Measurements from ENCODE around the gene FLYWCH1. TPM values are rescaled to one million over a fixed set of nuclear protein-coding genes. Genes with fewer than 3 reads are reported as not detected.

FLYWCH1 gene
- total and polyA plus RNA-seq, 2 donors (not counting 3 experiments of a cell fraction or from before 2014, with no cell fraction given) = 32.0 to 51.2 TPM

GRCh38 chr16:2971134-2971984 lies 59.6 kb downstream of the FLYWCH1 start:
- FAIRE-seq = no peak
- Histone ChIP-seq H2AFZ (ENCODE audit: low read depth, low read length) (no peak overlapping the region), H3K36me3 (ENCODE audit: control insufficient read depth in 2 of 2, extremely low read depth in 1 of 2, insufficient read depth in 2 of 2, low read length in 2 of 2) (peaks cover 0 to 2% of the 10 kb centered on the region in 2 experiments), H3K4me2 (ENCODE audit: insufficient read depth, low read length) (no peak overlapping the region), H3K27ac (ENCODE audit: insufficient read depth, low read depth, low read length) (no peak overlapping the region), H3K4me1 (ENCODE audit: control insufficient read depth, extremely low read depth, insufficient read depth, low read length) (peaks cover 9% of the 10 kb centered on the region), H3K79me2 (ENCODE audit: control insufficient read depth, insufficient read depth, low read length) (peaks cover 12% of the 10 kb centered on the region), H3K9me1 (replicated peaks; ENCODE audit: control insufficient read depth, extremely low read depth, insufficient read depth, low read length) (no peaks in the 10 kb centered on the region), H3K4me3 (replicated peaks in 1 of 3; ENCODE audit: insufficient read depth in 1 of 3, low read depth in 1 of 3, low read length in 3 of 3) (no peak overlapping the region), H4K20me1 (replicated peaks; ENCODE audit: control insufficient read depth, extremely low read depth, insufficient read depth, low read length) (no peaks in the 10 kb centered on the region), H3K27me3 (ENCODE audit: control insufficient read depth in 2 of 2, insufficient read depth in 2 of 2, low read length in 2 of 2) (peaks cover 3 to 18% of the 10 kb centered on the region in 2 experiments), H3K9me3 (replicated peaks; ENCODE audit: control insufficient read depth, insufficient read depth, low read length) (no peaks in the 10 kb centered on the region), H3K9ac (replicated peaks; ENCODE audit: extremely low read depth, insufficient read depth, low read length) (no peak overlapping the region)
- DNase-seq (ENCODE audit: low read depth, low spot score) = no peak
- no TSS peak for BruUV-seq (replicated peaks)
- dilution Hi-C loops (cut with MboI; ENCODE audit: extremely low pct_ligation_motif_present, low sequenced_read_pairs) = no loop called here
- ChIA-PET CTCF (interaction anchor here (2.4 kb wide), 1 partner anchor 10 kb away, joined by 10 read pairs; the partner anchor contains the start of gene PKMYT1), POLR2A (interaction anchor here (1.1 kb wide), 1 partner anchor 9 kb away, joined by 3 read pairs; the partner anchor contains the start of gene PKMYT1)
- intact Hi-C loops (cut with micrococcal nuclease) = no loop called here
- TF ChIP-seq MAX (IDR thresholded peaks at IDR 0.05; ENCODE audit: insufficient read depth, insufficient read length) = no peak
- TF ChIP-seq POLR2A (IDR thresholded peaks at IDR 0.05; ENCODE audit: low read depth, low read length) = peak; percentile 49
- TF ChIP-seq JUN (IDR thresholded peaks at IDR 0.05; ENCODE audit: borderline replicate concordance, insufficient read depth, insufficient read length, low read depth) = no peak

GRCh38 chr16:2971985-2972784 lies 60.5 kb downstream of the FLYWCH1 start:
- Histone ChIP-seq H3K27ac (ENCODE audit: insufficient read depth, low read depth, low read length) (no peak overlapping the region), H3K4me1 (ENCODE audit: control insufficient read depth, extremely low read depth, insufficient read depth, low read length) (peaks cover 9% of the 10 kb centered on the region), H3K79me2 (ENCODE audit: control insufficient read depth, insufficient read depth, low read length) (peaks cover 12% of the 10 kb centered on the region), H3K9me1 (replicated peaks; ENCODE audit: control insufficient read depth, extremely low read depth, insufficient read depth, low read length) (no peaks in the 10 kb centered on the region), H2AFZ (ENCODE audit: low read depth, low read length) (no peak overlapping the region), H3K27me3 (ENCODE audit: control insufficient read depth in 2 of 2, insufficient read depth in 2 of 2, low read length in 2 of 2) (peaks cover 3 to 10% of the 10 kb centered on the region in 2 experiments), H4K20me1 (replicated peaks; ENCODE audit: control insufficient read depth, extremely low read depth, insufficient read depth, low read length) (no peaks in the 10 kb centered on the region), H3K36me3 (ENCODE audit: control insufficient read depth in 2 of 2, extremely low read depth in 1 of 2, insufficient read depth in 2 of 2, low read length in 2 of 2) (peaks cover 0 to 2% of the 10 kb centered on the region in 2 experiments), H3K4me3 (replicated peaks in 1 of 3; ENCODE audit: insufficient read depth in 1 of 3, low read depth in 1 of 3, low read length in 3 of 3) (no peak overlapping the region), H3K9ac (replicated peaks; ENCODE audit: extremely low read depth, insufficient read depth, low read length) (no peak overlapping the region), H3K4me2 (ENCODE audit: insufficient read depth, low read length) (no peak overlapping the region), H3K9me3 (replicated peaks; ENCODE audit: control insufficient read depth, insufficient read depth, low read length) (no peaks in the 10 kb centered on the region)
- ChIA-PET CTCF (no interaction called here), POLR2A (interaction anchor here (1.1 kb wide), 1 partner anchor 8 kb away, joined by 3 read pairs; the partner anchor contains the start of gene PKMYT1)
- FAIRE-seq = no peak
- BruUV-seq (replicated peaks) = no TSS peak
- intact Hi-C loops (cut with micrococcal nuclease) (no loop called here), dilution Hi-C loops (cut with MboI; ENCODE audit: extremely low pct_ligation_motif_present, low sequenced_read_pairs) (no loop called here)
- no peak for TF ChIP-seq EZH2 (IDR thresholded peaks at IDR 0.05; ENCODE audit: borderline replicate concordance, low read depth, low read length, severe bottlenecking)
- no peak for TF ChIP-seq POLR2A (IDR thresholded peaks at IDR 0.05; ENCODE audit: low read depth, low read length)
- TF ChIP-seq POLR2AphosphoS5 (IDR thresholded peaks at IDR 0.05; ENCODE audit: insufficient read depth, low read depth, low read length) = no peak
- no peak for TF ChIP-seq FOS (IDR thresholded peaks at IDR 0.05; ENCODE audit: borderline replicate concordance, insufficient read depth, low read length)
- TF ChIP-seq GATA2 (IDR thresholded peaks at IDR 0.05; ENCODE audit: insufficient read depth, insufficient read length, low read depth, low read length) = no peak
- no peak for TF ChIP-seq MAX (IDR thresholded peaks at IDR 0.05; ENCODE audit: insufficient read depth, insufficient read length)
- no peak for TF ChIP-seq CTCF (IDR thresholded peaks at IDR 0.05; ENCODE audit: extremely low read depth in 1 of 2, insufficient read depth in 1 of 2, low read depth in 1 of 2, low read length in 2 of 2)
- no peak for TF ChIP-seq JUN (IDR thresholded peaks at IDR 0.05; ENCODE audit: borderline replicate concordance, insufficient read depth, insufficient read length, low read depth)
- TF ChIP-seq MYC (IDR thresholded peaks at IDR 0.05; ENCODE audit: low read depth, low read length) = no peak
- no peak for DNase-seq (ENCODE audit: low read depth, low spot score)

All from endothelial cell of umbilical vein (primary cell).